ENCODE data around the gene ALDH8A1. TPM values are rescaled to one million over a fixed set of nuclear protein-coding genes. Genes with fewer than 3 reads are reported as not detected.
"Not testable (repeated sequence)": the region's sequence is repeated elsewhere in the genome, so short reads cannot be mapped to it uniquely, and the experiment has no call there.

The ALDH8A1 gene
- total RNA-seq, 1 experiment from 2014 or later = 0.83 TPM

GRCh38 chr6:134898575-134898974 lies 51.3 kb downstream of the ALDH8A1 start:
- no peaks in the 10 kb centered on the region for H3K9me3 ChIP-seq (ENCODE audit: insufficient read depth, low read depth)
- no TSS peak for BruUV-seq (replicated peaks)
- no peaks in the 10 kb centered on the region for H3K36me3 ChIP-seq (ENCODE audit: low read depth)
- ChIA-PET CTCF (no interaction called here), POLR2A (ENCODE audit: unreplicated experiment) (no interaction called here)
- H2AFZ ChIP-seq = no peak overlapping the region
- TF ChIP-seq, protein P1, sequence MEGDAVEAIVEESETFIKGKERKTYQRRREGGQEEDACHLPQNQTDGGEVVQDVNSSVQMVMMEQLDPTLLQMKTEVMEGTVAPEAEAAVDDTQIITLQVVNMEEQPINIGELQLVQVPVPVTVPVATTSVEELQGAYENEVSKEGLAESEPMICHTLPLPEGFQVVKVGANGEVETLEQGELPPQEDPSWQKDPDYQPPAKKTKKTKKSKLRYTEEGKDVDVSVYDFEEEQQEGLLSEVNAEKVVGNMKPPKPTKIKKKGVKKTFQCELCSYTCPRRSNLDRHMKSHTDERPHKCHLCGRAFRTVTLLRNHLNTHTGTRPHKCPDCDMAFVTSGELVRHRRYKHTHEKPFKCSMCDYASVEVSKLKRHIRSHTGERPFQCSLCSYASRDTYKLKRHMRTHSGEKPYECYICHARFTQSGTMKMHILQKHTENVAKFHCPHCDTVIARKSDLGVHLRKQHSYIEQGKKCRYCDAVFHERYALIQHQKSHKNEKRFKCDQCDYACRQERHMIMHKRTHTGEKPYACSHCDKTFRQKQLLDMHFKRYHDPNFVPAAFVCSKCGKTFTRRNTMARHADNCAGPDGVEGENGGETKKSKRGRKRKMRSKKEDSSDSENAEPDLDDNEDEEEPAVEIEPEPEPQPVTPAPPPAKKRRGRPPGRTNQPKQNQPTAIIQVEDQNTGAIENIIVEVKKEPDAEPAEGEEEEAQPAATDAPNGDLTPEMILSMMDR (conservative IDR thresholded peaks at IDR 0.05) = no peak
- TF ChIP-seq EZH2 (IDR thresholded peaks at IDR 0.05; ENCODE audit: low read depth) = no peak
- H3K4me3 ChIP-seq = no peak overlapping the region
- H4K20me1 ChIP-seq (ENCODE audit: insufficient read depth) = no peaks in the 10 kb centered on the region
- no peaks in the 10 kb centered on the region for H3K4me1 ChIP-seq (replicated peaks; ENCODE audit: insufficient read depth)
- DNase-seq = no peak
- 0 out of 2 replicates have a peak, but pooled peaks cover 4% of the 10 kb centered on the region for H3K9me2 ChIP-seq (ENCODE audit: insufficient read depth)
- no peaks in the 10 kb centered on the region for H3K79me2 ChIP-seq (ENCODE audit: low read depth)
- H3F3A ChIP-seq (ENCODE audit: insufficient read depth, low read depth) = no peaks in the 10 kb centered on the region
- intact Hi-C loops (cut with micrococcal nuclease; ENCODE audit: unreplicated experiment) = no loop called here
- H3K27ac ChIP-seq = no peak overlapping the region
- H3K4me2 ChIP-seq = no peak overlapping the region
- H3K27me3 ChIP-seq (ENCODE audit: insufficient read depth, low read depth) = 0 out of 2 replicates have a peak, but pooled peaks cover 8% of the 10 kb centered on the region

GRCh38 chr6:134898166-134898565 lies 51.7 kb downstream of the ALDH8A1 start:
- DNase-seq; H3K27ac ChIP-seq; H3K27me3 ChIP-seq (ENCODE audit: insufficient read depth, low read depth); H3K9me2 ChIP-seq (ENCODE audit: insufficient read depth); H3K4me1 ChIP-seq (replicated peaks; ENCODE audit: insufficient read depth); H3K4me2 ChIP-seq; CTCF ChIA-PET; H3K9me3 ChIP-seq (ENCODE audit: insufficient read depth, low read depth); intact Hi-C loops (cut with micrococcal nuclease; ENCODE audit: unreplicated experiment); H3K4me3 ChIP-seq; H4K20me1 ChIP-seq (ENCODE audit: insufficient read depth); H3K36me3 ChIP-seq (ENCODE audit: low read depth); H3F3A ChIP-seq (ENCODE audit: insufficient read depth, low read depth); BruUV-seq (replicated peaks); POLR2A ChIA-PET (ENCODE audit: unreplicated experiment); H3K79me2 ChIP-seq (ENCODE audit: low read depth); H2AFZ ChIP-seq: not testable (repeated sequence)

GRCh38 chr6:134896910-134897309 lies 53.0 kb downstream of the ALDH8A1 start:
- H3K9me3 ChIP-seq (ENCODE audit: insufficient read depth, low read depth) = no peaks in the 10 kb centered on the region
- H4K20me1 ChIP-seq (ENCODE audit: insufficient read depth) = no peaks in the 10 kb centered on the region
- H3K27ac ChIP-seq = no peak overlapping the region
- intact Hi-C loops (cut with micrococcal nuclease; ENCODE audit: unreplicated experiment) = no loop called here
- H2AFZ ChIP-seq = no peak overlapping the region
- no peak overlapping the region for H3K4me2 ChIP-seq
- no TSS peak for BruUV-seq (replicated peaks)
- no peaks in the 10 kb centered on the region for H3K4me1 ChIP-seq (replicated peaks; ENCODE audit: insufficient read depth)
- H3K27me3 ChIP-seq (ENCODE audit: insufficient read depth, low read depth) = peaks cover 12% of the 10 kb centered on the region; the same call in 1 of the 2 replicates
- CTCF ChIA-PET = no interaction called here
- no peak for DNase-seq
- H3K36me3 ChIP-seq (ENCODE audit: low read depth) = no peaks in the 10 kb centered on the region
- POLR2A ChIA-PET (ENCODE audit: unreplicated experiment) = interaction anchor here (0.7 kb wide), 1 partner anchor 85 kb away, joined by 19 read pairs; no protein-coding TSS in a partner anchor
- no peak overlapping the region for H3K4me3 ChIP-seq
- TF ChIP-seq EZH2 (IDR thresholded peaks at IDR 0.05; ENCODE audit: low read depth) = no peak
- TF ChIP-seq, protein P1 (conservative IDR thresholded peaks at IDR 0.05) = no peak
- H3F3A ChIP-seq (ENCODE audit: insufficient read depth, low read depth) = no peaks in the 10 kb centered on the region
- H3K9me2 ChIP-seq (ENCODE audit: insufficient read depth) = 0 out of 2 replicates have a peak, but pooled peaks cover 4% of the 10 kb centered on the region
- H3K79me2 ChIP-seq (ENCODE audit: low read depth) = no peaks in the 10 kb centered on the region

- Histone ChIP-seq H2AFZ (no peak overlapping the region), H3K27ac (no peak overlapping the region), H3K9me2 (ENCODE audit: insufficient read depth) (0 out of 2 replicates have a peak, but pooled peaks cover 4% of the 10 kb centered on the region), H3K4me2 (no peak overlapping the region), H3K79me2 (ENCODE audit: low read depth) (no peaks in the 10 kb centered on the region), H3K36me3 (ENCODE audit: low read depth) (no peaks in the 10 kb centered on the region), H3K9me3 (ENCODE audit: insufficient read depth, low read depth) (no peaks in the 10 kb centered on the region), H3K4me3 (no peak overlapping the region), H3K27me3 (ENCODE audit: insufficient read depth, low read depth) (peaks cover 12% of the 10 kb centered on the region; the same call in 1 of the 2 replicates), H4K20me1 (ENCODE audit: insufficient read depth) (no peaks in the 10 kb centered on the region), H3K4me1 (replicated peaks; ENCODE audit: insufficient read depth) (no peaks in the 10 kb centered on the region), H3F3A (ENCODE audit: insufficient read depth, low read depth) (no peaks in the 10 kb centered on the region)
- intact Hi-C loops (cut with micrococcal nuclease; ENCODE audit: unreplicated experiment) = no loop called here
- BruUV-seq (replicated peaks) = no TSS peak
- ChIA-PET POLR2A (ENCODE audit: unreplicated experiment) (no interaction called here), CTCF (no interaction called here)
- no peak for DNase-seq
- TF ChIP-seq, protein P1 (conservative IDR thresholded peaks at IDR 0.05) = no peak
- TF ChIP-seq EZH2 (IDR thresholded peaks at IDR 0.05; ENCODE audit: low read depth) = no peak
Measured at GRCh38 chr6:134894800-134895199, 55.1 kb downstream of the ALDH8A1 start.
